Ovary (tissue), 3 donors: ENCODE measurements around the gene GRIK4.

Source experiments
- CTCF ChIP-seq, 3 donors: fragments of 450-650 bp in 2 of 3; fragments of 200-600 bp in 1 of 3; IDR thresholded peaks; one replicate each; pipeline versions ENCODE4 v1.5.1 to v1.8.0; 2016 to 2022; ENCODE audit warnings: antibody characterized with exemption in 3 of 3, mild to moderate bottlenecking in 1 of 3
- EP300 ChIP-seq: sonication (generic); formaldehyde crosslinking; IDR thresholded peaks from one replicate; pipeline ENCODE4 v1.6.1; 2017; ENCODE audit warnings: antibody characterized with exemption
- donor health status: DM: no; HTN: no; CAD: no.

- no peak for TF ChIP-seq CTCF (IDR thresholded peaks at IDR 0.05)
- no peak for TF ChIP-seq EP300
Observed at GRCh38 chr11:120785576-120785975, 274.0 kb downstream of the GRIK4 start.
